GM18507 (cell line): ENCODE results near the gene FGF23.

ENCODE experiments used
- DNase-seq: peaks from one replicate; pipeline ENCODE4 v3.0.0; 2011; ENCODE audit warnings: low read depth; ENCODE audit not compliant: insufficient read length; ENCODE audit errors: extremely low spot score
- FAIRE-seq: peaks from 2 replicates; lab custom pipeline; 2011; peaks lifted over from hg19 to GRCh38; lab: Jason Lieb, UNC

The FGF23 gene

GRCh38 chr12:4388032-4388431, 8.5 kb upstream of the FGF23 start:
- DNase-seq (no peak), FAIRE-seq (no peak)

DNA sequence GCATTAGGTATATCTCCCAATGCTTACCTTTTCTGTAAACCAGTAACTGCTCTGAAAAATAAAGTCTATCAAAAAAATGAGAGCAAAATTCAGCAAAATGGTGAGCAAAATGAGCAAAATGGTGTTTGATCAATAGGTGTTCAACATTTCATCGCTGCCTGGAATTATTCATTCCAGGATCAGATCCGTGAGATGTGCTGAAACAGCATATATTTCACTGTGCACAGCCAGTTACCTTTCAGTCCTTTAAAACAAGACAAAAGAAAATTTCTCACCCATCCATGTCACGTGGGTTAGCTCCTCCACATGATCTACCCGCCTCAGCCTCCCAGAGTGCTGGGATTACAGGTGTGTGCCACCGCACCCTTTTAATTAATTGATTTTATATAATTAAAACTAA, 8.1 kb upstream of the FGF23 start:
- no peak for FAIRE-seq

GRCh38 chr12:4386801-4387200, 7.3 kb upstream of the FGF23 start:
- DNase-seq = no peak
- FAIRE-seq = no peak

More for the DNA sequence above, 8.1 kb upstream of the FGF23 start:
- DNase-seq = no peak

DNA sequence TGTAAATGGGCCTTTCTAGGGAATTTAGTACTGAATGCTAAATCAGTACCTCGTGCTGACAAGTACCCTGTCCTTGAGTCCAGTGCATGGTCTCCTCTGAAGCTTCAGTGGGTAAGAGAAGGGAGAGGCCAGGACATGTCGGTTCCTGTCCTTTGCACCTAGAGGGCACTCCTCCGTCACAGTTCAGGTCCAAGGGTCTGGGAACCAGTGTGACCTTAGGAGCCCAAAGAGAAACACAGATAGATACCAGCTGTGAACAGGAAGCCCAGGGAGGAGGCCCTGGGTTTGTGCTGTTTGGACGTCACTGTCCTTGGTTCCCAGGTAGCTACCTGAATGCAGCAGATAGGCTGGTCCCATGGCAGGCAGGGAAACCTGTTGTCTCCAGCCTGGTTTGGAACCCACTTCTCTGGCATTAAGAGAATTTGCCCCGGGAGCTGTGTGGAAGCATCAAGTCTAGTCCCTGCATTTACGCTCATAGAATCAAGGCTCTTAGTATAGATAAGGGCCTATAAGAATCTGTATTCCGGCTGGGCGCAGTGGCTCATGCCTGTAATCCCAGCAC, 3.9 kb upstream of the FGF23 start:
- FAIRE-seq = no peak

DNA sequence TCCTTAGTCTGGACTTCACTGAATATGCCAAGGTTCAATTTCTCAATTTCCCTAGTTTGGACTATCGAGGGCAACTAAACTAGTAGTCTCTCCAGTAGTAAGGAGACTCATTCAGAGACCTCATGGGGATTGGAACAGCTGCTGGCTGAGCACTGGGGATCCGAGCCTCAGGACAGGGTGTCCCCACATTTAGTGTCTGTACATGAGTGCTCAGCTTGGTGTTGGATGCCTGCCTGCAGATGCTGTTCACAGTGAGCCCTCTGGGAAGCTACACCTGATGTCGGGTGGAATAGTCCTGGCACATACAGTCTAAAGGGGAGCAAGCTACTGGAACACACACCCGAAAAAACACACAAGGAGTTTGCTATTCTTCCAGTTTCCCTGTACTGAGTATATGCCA, 820 bp upstream of the FGF23 start:
- no peak for FAIRE-seq
- DNase-seq = no peak

More for the DNA sequence above, 3.9 kb upstream of the FGF23 start:
- DNase-seq = no peak

DNA sequence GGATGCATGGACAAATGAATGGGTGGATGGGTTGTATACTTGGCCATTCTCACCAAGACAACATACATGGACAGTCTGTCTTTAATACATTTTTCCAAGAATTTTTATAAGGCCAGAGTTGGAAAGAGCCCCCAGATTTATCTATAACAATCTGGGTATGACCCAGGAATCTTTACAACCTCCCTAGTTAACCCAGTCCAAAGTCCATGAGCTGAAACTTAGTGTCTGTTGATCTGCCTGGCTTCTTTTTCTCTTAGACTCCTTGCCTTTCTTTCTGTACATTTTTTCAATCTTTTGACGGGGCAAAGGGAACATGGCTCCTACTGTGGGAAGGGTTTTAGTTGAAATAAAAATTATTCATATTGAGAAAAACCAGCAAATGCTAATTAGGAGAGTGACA, 740 bp downstream of the FGF23 start:
- DNase-seq (no peak), FAIRE-seq (no peak)

- DNase-seq (no peak), FAIRE-seq (no peak)
These were observed 4.1 kb downstream of the FGF23 start for GRCh38 chr12:4375449-4375848.

- DNase-seq = no peak
- no peak for FAIRE-seq
These were observed 6.9 kb downstream of the FGF23 start for GRCh38 chr12:4372653-4373052.

DNA sequence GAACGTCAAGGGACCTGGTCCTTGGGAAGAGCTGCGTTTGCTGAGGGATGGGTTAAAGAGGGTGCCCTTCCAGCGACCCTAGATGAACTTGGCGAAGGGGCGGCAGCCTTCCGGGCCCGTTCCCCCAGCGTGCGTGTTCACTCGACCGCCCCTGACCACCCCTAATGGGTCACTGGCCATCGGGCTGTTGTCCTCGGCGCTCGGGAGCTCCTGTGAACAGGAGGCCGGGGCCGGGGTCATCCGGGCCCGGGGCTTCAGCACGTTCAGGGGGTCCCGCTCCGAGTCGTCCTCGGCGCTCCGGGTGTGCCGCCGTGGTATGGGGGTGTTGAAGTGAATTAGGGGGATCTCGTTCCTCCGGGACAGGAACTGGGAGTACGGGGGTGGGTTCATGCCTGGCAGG, 9.2 kb downstream of the FGF23 start:
- FAIRE-seq (no peak), DNase-seq (no peak)

- DNase-seq (no peak), FAIRE-seq (no peak)
These were observed 10.0 kb downstream of the FGF23 start for GRCh38 chr12:4369548-4369947.

GRCh38 chr12:4366090-4366489, 13.4 kb downstream of the FGF23 start:
- no peak for DNase-seq
- FAIRE-seq = no peak

DNA sequence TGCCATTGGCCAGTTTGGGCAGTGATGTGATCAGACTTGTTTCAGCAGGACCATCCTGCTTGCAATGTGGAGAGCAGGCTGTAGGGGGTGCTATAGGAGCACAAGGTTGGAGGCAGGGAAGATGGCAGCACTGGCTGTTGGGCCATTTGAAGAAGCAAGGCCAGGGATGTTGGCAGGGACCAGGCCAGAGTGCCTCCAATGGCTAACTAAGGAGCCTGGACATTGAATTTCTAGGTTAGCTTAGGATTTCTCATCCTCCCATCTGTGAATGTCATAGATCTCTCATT, 23.5 kb downstream of the FGF23 start:
- DNase-seq (no peak), FAIRE-seq (no peak)

DNA sequence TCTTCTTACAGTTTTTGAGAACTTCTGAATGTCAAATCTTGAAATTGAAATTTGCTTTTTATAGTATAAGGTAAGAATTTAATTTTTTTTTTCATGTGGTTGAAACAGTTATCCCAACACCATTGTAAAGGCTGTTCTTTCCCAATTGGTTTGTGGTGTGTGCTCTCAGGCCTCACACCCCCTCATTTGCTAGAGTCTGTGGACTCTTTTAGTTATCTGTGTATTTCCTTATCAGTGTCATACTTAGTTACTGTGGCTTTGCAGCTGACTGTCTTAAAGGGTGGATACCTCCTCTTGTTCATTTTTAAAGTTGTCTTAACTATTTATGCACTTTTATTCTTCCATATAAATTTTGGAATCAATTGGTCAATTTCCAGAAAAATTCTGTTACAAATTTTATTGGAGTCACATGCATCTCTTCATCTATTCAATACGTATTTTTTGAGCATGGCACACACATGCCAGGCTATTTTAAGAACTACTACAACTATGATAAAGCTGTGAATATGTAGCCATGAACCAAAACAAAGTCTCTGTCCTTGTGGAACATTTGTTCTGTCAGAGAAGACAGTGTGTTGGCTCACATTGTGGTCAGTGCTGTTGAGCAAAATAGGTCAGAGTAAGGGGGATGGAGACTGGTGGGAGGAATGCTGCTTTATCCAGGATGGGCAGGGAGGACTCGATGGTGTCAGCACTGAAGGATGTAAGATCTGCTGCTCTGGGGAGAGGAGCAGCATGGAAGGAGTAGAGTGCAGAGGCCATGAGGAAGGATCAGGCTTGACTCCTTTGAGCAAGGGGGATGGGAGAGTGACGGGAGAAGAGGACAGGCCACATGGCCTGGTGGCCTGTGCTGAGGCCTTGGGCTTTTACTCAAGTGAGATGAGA, 24.1 kb downstream of the FGF23 start:
- no peak for FAIRE-seq
- DNase-seq = no peak

DNA sequence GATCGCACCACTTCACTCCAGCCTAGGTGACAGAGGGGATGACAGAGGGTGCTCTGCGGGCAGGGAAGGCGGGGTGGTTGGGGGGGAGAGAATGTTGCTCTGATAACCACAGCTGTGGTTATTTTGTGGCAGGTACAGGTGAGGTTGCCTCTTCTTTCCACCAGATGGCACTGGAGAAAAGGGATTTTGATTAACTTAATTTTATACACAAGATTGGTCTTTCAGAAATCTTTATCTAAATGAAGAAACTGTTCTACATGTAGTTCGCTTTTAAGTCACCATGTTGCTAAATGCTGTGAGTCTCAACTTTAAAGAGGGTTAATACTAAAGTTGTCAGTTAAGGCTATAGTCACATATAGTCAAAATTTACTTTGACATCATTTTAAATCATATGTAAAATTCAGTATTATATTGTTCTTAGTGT, 25.7 kb downstream of the FGF23 start:
- FAIRE-seq = no peak
- no peak for DNase-seq

- DNase-seq (no peak), FAIRE-seq (no peak)
These were observed 32.6 kb downstream of the FGF23 start for GRCh38 chr12:4346931-4347330.

DNA sequence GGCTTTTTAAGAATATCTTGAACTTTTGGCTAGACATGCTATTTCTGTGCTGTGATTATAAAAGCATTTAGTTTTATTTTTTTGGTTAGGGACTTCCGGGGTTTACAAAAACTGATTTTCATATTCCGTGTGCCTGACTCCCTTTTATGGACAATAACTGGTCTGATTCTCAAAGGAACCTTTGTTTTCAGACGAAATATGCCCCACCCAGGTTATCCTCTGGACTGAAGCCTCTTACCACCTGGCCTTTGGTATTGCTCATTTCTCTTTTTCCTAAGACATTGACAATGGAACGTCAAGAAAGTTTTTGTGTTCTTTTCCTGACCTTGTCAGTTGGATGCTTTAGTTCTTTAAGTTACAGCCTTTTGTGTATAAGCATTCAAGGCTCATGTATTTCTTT, 47.7 kb downstream of the FGF23 start:
- no peak for DNase-seq
- no peak for FAIRE-seq

GRCh38 chr12:4331221-4331620, 48.3 kb downstream of the FGF23 start:
- no peak for DNase-seq
- no peak for FAIRE-seq

DNA sequence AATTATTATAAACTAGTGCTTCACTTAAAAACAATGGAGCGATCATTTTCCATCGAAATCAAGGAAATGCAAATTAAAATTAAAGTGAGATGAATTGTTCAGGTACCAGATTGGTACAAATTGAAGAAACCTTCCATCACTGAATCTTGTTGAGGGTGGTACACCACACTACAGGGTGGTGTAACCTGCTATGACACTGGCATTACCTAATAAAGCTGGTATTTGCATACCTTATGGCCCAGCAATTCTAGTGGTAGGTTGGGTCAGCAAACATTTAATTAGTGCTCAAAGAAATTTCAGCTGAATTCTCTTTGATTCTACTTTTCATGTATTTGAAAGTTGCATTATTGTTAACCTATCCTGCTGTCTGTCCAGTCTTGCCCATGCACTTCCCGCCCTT, 49.3 kb downstream of the FGF23 start:
- DNase-seq = no peak
- no peak for FAIRE-seq

- DNase-seq = no peak
- FAIRE-seq = no peak
These were observed 52.2 kb downstream of the FGF23 start for GRCh38 chr12:4327293-4327692.

DNA sequence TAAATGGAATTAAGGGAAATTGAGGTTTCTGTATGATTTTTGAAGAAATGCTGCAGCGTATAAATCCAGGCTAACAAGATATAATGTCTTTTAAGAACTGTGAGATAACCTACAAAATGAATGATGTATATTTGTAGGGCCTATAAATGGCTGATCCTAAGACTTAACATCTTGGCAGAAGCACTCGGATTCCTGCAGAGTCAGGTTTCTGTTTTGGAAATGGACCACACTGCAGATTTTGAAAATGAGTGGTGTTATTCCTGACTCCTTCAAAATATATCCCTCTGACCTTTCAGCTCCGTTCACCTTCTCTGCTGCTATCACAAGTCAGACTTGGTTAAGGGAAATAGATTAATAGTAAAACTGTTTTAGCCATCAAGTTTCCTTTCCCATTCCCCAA, 53.5 kb downstream of the FGF23 start:
- DNase-seq = no peak
- no peak for FAIRE-seq

DNA sequence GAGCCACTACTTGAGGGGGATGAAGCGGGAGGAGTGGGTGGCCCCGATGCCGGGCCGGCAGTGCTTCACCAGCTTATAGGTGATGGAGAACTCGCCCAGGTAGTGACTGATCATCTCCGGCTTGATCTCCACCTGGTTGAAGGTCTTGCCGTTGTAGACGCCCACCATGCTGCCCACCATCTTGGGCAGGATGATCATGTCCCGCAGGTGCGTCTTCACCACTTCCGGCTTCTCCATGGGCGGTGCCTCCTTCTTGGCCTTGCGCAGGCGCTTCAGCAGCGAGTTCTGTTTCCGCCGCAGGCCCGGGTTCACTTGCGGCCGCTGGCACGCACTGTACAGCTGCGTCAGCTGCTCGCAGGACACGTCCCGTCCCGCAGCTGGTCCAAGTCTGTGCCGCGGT, 55.1 kb downstream of the FGF23 start:
- DNase-seq (no peak), FAIRE-seq (no peak)
